Measurements from ENCODE around the gene MAP2K2. TPM values are rescaled to one million over a fixed set of nuclear protein-coding genes. Genes with fewer than 3 reads are reported as not detected.

The MAP2K2 gene
- total and polyA plus RNA-seq, 7 experiments from 2014 or later = 40.5 to 162 (median 121) TPM

- CTCF ChIA-PET = no interaction called here
Observed at GRCh38 chr19:4157164-4157563, 33.2 kb upstream of the MAP2K2 start.

GRCh38 chr19:4154571-4155312, 30.8 kb upstream of the MAP2K2 start:
- intact Hi-C loops (cut with micrococcal nuclease) = no loop called here
- ChIA-PET POLR2A (no interaction called here), CTCF (no interaction called here)
- Mint-ChIP-seq H3K36me3 (no peaks in the 10 kb centered on the region), H3K9me3 (no peaks in the 10 kb centered on the region), H3K4me1 (peaks cover 0 to 12% (median 0%) of the 10 kb centered on the region in 7 donors), H3K4me3 (peak overlapping the region in 1 of 10 donors; percentile 38), H3K27me3 (peaks cover 0 to 6% (median 1%) of the 10 kb centered on the region in 5 donors), H3K27ac (no peak overlapping the region)
- Histone ChIP-seq H3K4me3 (ENCODE audit: low read length) (no peak overlapping the region), H3K27me3 (ENCODE audit: control insufficient read depth in 2 of 2, insufficient read depth in 2 of 2, low read length in 2 of 2) (no peaks in the 10 kb centered on the region), H3K4me1 (ENCODE audit: control insufficient read depth in 2 of 2, insufficient read depth in 2 of 2, low read length in 2 of 2) (peaks cover 0 to 5% of the 10 kb centered on the region in 2 donors), H3K27ac (ENCODE audit: low read depth, low read length) (no peak overlapping the region), H3K36me3 (ENCODE audit: control insufficient read depth in 2 of 3, insufficient read depth in 3 of 3, low read length in 3 of 3) (no peaks in the 10 kb centered on the region), H3K9me3 (ENCODE audit: control insufficient read depth in 2 of 3, low read length in 3 of 3) (no peaks in the 10 kb centered on the region)
- DNase-seq (no peak), ATAC-seq (no peak)

More at GRCh38 chr19:4157164-4157563, 33.2 kb upstream of the MAP2K2 start:
- Mint-ChIP-seq H3K4me1 (peaks cover 0 to 7% (median 0%) of the 10 kb centered on the region in 7 donors), H3K27ac (no peak overlapping the region), H3K36me3 (no peaks in the 10 kb centered on the region), H3K9me3 (no peaks in the 10 kb centered on the region), H3K27me3 (peaks cover 0 to 4% (median 0%) of the 10 kb centered on the region in 5 donors), H3K4me3 (no peak overlapping the region)
- intact Hi-C loops (cut with micrococcal nuclease) = no loop called here
- DNase-seq = no peak
- Histone ChIP-seq H3K27me3 (ENCODE audit: control insufficient read depth in 2 of 2, insufficient read depth in 2 of 2, low read length in 2 of 2) (no peaks in the 10 kb centered on the region), H3K36me3 (ENCODE audit: control insufficient read depth in 2 of 3, insufficient read depth in 3 of 3, low read length in 3 of 3) (no peaks in the 10 kb centered on the region), H3K4me1 (ENCODE audit: control insufficient read depth in 2 of 2, insufficient read depth in 2 of 2, low read length in 2 of 2) (peaks cover 0 to 5% of the 10 kb centered on the region in 2 donors), H3K27ac (ENCODE audit: low read depth, low read length) (no peak overlapping the region), H3K4me3 (ENCODE audit: low read length) (no peak overlapping the region), H3K9me3 (ENCODE audit: control insufficient read depth in 2 of 3, low read length in 3 of 3) (no peaks in the 10 kb centered on the region)
- no peak for ATAC-seq
- POLR2A ChIA-PET = no interaction called here

GRCh38 chr19:4152241-4152998, 28.5 kb upstream of the MAP2K2 start:
- Histone ChIP-seq H3K9me3 (ENCODE audit: control insufficient read depth in 2 of 3, low read length in 3 of 3) (no peaks in the 10 kb centered on the region), H3K36me3 (ENCODE audit: control insufficient read depth in 2 of 3, insufficient read depth in 3 of 3, low read length in 3 of 3) (no peaks in the 10 kb centered on the region), H3K27me3 (ENCODE audit: control insufficient read depth in 2 of 2, insufficient read depth in 2 of 2, low read length in 2 of 2) (no peaks in the 10 kb centered on the region), H3K27ac (ENCODE audit: low read depth, low read length) (no peak overlapping the region), H3K4me3 (ENCODE audit: low read length) (no peak overlapping the region), H3K4me1 (ENCODE audit: control insufficient read depth in 2 of 2, insufficient read depth in 2 of 2, low read length in 2 of 2) (peaks cover 0 to 5% of the 10 kb centered on the region in 2 donors)
- Mint-ChIP-seq H3K36me3 (no peaks in the 10 kb centered on the region), H3K9me3 (no peaks in the 10 kb centered on the region), H3K4me3 (no peak overlapping the region), H3K27ac (no peak overlapping the region), H3K4me1 (peaks cover 0 to 13% (median 0%) of the 10 kb centered on the region in 7 donors), H3K27me3 (peaks cover 0 to 10% (median 6%) of the 10 kb centered on the region in 5 donors)
- ChIA-PET POLR2A (no interaction called here), CTCF (no interaction called here)
- DNase-seq (no peak), ATAC-seq (no peak)
- intact Hi-C loops (cut with micrococcal nuclease) = no loop called here

- Histone ChIP-seq H3K9me3 (ENCODE audit: control insufficient read depth in 2 of 3, low read length in 3 of 3) (no peaks in the 10 kb centered on the region), H3K4me1 (ENCODE audit: control insufficient read depth in 2 of 2, insufficient read depth in 2 of 2, low read length in 2 of 2) (peaks cover 0 to 5% of the 10 kb centered on the region in 2 donors), H3K27me3 (ENCODE audit: control insufficient read depth in 2 of 2, insufficient read depth in 2 of 2, low read length in 2 of 2) (no peaks in the 10 kb centered on the region), H3K36me3 (ENCODE audit: control insufficient read depth in 2 of 3, insufficient read depth in 3 of 3, low read length in 3 of 3) (no peaks in the 10 kb centered on the region), H3K27ac (ENCODE audit: low read depth, low read length) (no peak overlapping the region), H3K4me3 (ENCODE audit: low read length) (no peak overlapping the region)
- H3K27me3 Mint-ChIP-seq = peaks cover 0 to 13% (median 6%) of the 10 kb centered on the region in 5 donors
- H3K4me1 Mint-ChIP-seq = peaks cover 0 to 13% (median 0%) of the 10 kb centered on the region in 7 donors
- no peak overlapping the region for H3K4me3 Mint-ChIP-seq
- intact Hi-C loops (cut with micrococcal nuclease) = no loop called here
- no peaks in the 10 kb centered on the region for H3K9me3 Mint-ChIP-seq
- ChIA-PET CTCF (interaction anchor here (1.0 kb wide), 1 partner anchor 54 kb away, joined by 3 read pairs; no protein-coding TSS in a partner anchor), POLR2A (no interaction called here)
- DNase-seq (no peak), ATAC-seq (no peak)
- H3K27ac Mint-ChIP-seq = no peak overlapping the region
- H3K36me3 Mint-ChIP-seq = no peaks in the 10 kb centered on the region
Observed at GRCh38 chr19:4151623-4152022, 27.7 kb upstream of the MAP2K2 start.

- no peaks in the 10 kb centered on the region for H3K36me3 Mint-ChIP-seq
Observed at GRCh38 chr19:4149518-4150288, 25.8 kb upstream of the MAP2K2 start.

GRCh38 chr19:4144666-4145249, 20.8 kb upstream of the MAP2K2 start:
- DNase-seq = no peak
- CTCF ChIA-PET = no interaction called here
- Histone ChIP-seq H3K4me3 (ENCODE audit: low read length) (no peak overlapping the region), H3K9me3 (ENCODE audit: control insufficient read depth in 2 of 3, low read length in 3 of 3) (no peaks in the 10 kb centered on the region), H3K36me3 (ENCODE audit: control insufficient read depth in 2 of 3, insufficient read depth in 3 of 3, low read length in 3 of 3) (no peaks in the 10 kb centered on the region), H3K27me3 (ENCODE audit: control insufficient read depth in 2 of 2, insufficient read depth in 2 of 2, low read length in 2 of 2) (no peaks in the 10 kb centered on the region), H3K4me1 (ENCODE audit: control insufficient read depth in 2 of 2, insufficient read depth in 2 of 2, low read length in 2 of 2) (peaks cover 0 to 6% of the 10 kb centered on the region in 2 donors), H3K27ac (ENCODE audit: low read depth, low read length) (no peak overlapping the region)
- H3K27ac Mint-ChIP-seq = no peak overlapping the region
- H3K9me3 Mint-ChIP-seq = no peaks in the 10 kb centered on the region
- no peak overlapping the region for H3K4me3 Mint-ChIP-seq
- peaks cover 9 to 25% (median 11%) of the 10 kb centered on the region in 5 donors for H3K27me3 Mint-ChIP-seq
- peaks cover 3 to 8% (median 6%) of the 10 kb centered on the region in 7 donors for H3K4me1 Mint-ChIP-seq
- ATAC-seq = no peak
- H3K36me3 Mint-ChIP-seq = no peaks in the 10 kb centered on the region
- intact Hi-C loops (cut with micrococcal nuclease) = no loop called here
- POLR2A ChIA-PET = no interaction called here

More at GRCh38 chr19:4149518-4150288, 25.8 kb upstream of the MAP2K2 start:
- no peak overlapping the region for H3K27ac Mint-ChIP-seq
- H3K27me3 Mint-ChIP-seq = peaks cover 4 to 18% (median 6%) of the 10 kb centered on the region in 5 donors
- no peak overlapping the region for H3K4me3 Mint-ChIP-seq
- peaks cover 0 to 13% (median 0%) of the 10 kb centered on the region in 7 donors for H3K4me1 Mint-ChIP-seq
- no peaks in the 10 kb centered on the region for H3K9me3 ChIP-seq (ENCODE audit: control insufficient read depth in 2 of 3, low read length in 3 of 3)
- POLR2A ChIA-PET = no interaction called here
- H3K9me3 Mint-ChIP-seq = no peaks in the 10 kb centered on the region
- peaks cover 0 to 5% of the 10 kb centered on the region in 2 donors for H3K4me1 ChIP-seq (ENCODE audit: control insufficient read depth in 2 of 2, insufficient read depth in 2 of 2, low read length in 2 of 2)
- no peak overlapping the region for H3K4me3 ChIP-seq (ENCODE audit: low read length)
- no peaks in the 10 kb centered on the region for H3K27me3 ChIP-seq (ENCODE audit: control insufficient read depth in 2 of 2, insufficient read depth in 2 of 2, low read length in 2 of 2)
- CTCF ChIA-PET = interaction anchor here (0.7 kb wide), 1 partner anchor 10 kb away, joined by 4 read pairs; no protein-coding TSS in a partner anchor
- H3K27ac ChIP-seq (ENCODE audit: low read depth, low read length) = no peak overlapping the region
- no peak for ATAC-seq
- intact Hi-C loops (cut with micrococcal nuclease) = no loop called here
- DNase-seq = no peak
- H3K36me3 ChIP-seq (ENCODE audit: control insufficient read depth in 2 of 3, insufficient read depth in 3 of 3, low read length in 3 of 3) = no peaks in the 10 kb centered on the region
